HG02973 (cell line): Measurements from ENCODE around the gene NDRG4.
"Not testable (repeated sequence)": the region's sequence is repeated elsewhere in the genome, so short reads cannot be mapped to it uniquely, and the experiment has no call there.

Experiments
- ATAC-seq: cut with Tn5 transposase; IDR thresholded peaks from one replicate; pipeline ENCODE4 v1.9.1; 2021; ENCODE audit warnings: moderate library complexity; ENCODE audit not compliant: unreplicated experiment

Gene NDRG4

GRCh38 chr16:58464916-58465731 is 34.8 kb upstream of the NDRG4 start:
- no peak for ATAC-seq

DNA sequence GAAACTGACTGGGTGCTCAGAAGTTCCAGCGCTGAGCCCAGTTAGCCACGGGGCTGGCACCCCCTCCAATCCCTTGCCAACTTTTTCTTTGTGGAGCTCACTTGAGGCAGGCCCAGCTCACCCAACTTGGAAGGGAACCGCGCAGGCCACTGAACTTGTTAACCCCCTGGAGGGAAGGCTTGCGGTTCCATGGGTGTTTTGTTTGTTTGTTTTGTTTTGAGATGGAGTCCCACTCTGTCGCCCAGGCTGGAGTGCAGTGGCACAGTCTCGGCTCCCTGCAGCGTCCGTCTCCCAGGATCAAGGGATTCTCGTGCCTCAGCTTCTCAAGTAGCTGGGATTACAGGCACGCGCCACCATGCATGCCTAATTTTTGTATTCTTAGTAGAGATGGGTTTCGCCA is 34.1 kb upstream of the NDRG4 start:
- no peak for ATAC-seq

DNA sequence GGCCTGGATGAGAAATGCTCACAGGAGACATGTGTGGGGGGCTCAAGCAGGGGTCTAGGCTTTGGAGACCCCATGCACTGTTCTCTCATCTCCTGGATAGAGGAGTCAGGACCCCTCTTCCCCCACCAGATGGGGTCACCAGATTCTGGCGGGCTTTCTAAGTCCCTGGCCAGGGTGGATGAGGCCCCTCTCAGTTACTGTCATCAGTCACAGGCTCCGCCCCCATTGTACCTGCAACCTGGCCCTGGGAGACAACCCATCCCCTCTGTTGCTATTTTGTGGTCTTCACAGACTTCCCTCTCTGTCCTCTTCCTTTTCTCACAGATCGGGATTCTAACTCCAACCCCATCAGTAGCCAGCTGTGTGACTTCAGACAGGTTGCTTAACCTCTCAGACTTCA is 33.5 kb upstream of the NDRG4 start:
- ATAC-seq = no peak

GRCh38 chr16:58467905-58468304 is 32.0 kb upstream of the NDRG4 start:
- no peak for ATAC-seq

- no peak for ATAC-seq
These were observed 28.6 kb upstream of the NDRG4 start for GRCh38 chr16:58471209-58471975.

GRCh38 chr16:58472266-58472665 is 27.7 kb upstream of the NDRG4 start:
- ATAC-seq = no peak

DNA sequence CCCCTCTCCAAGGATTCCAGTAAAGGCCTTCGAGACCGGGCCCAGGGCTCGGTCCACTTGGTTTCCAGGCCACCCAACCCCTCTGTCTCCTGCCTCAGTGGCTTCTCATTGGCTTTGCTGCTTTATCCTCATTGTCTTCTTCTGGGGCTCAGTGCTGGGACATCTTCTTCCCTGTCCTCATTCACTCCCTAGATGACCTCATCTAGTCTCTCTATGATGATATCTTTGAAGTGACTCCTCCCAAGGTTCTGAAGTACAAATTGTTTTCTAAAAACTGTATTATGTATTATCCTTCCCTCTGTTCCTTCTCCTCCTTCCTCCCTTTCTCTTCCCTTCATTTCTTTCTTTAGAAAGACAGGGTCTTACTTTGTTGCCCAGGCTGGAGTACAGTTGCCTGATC is 27.1 kb upstream of the NDRG4 start:
- no peak for ATAC-seq

DNA sequence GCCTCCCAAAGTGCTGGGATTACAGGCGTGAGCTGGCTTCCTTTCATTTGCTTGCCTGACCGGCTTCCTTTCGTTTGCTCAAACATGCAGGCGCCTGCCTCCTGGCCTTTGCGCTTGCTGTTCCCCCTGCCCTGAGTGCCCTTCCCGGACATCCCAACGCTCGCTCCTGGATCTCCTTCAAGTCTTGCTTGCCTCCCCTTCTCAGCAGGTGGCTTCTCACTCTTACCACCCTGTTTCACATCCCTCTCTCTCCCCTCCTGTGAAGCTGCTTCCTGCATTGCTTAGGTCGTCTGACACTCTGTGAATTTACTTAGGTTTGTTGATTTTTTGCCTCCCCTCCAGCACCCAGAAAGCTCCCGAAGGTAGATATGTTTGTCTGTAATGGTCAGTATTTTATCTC is 25.6 kb upstream of the NDRG4 start:
- ATAC-seq = no peak

- no peak for ATAC-seq
These were observed 24.8 kb upstream of the NDRG4 start for GRCh38 chr16:58475091-58475619.

GRCh38 chr16:58476791-58477190 is 23.2 kb upstream of the NDRG4 start:
- no peak for ATAC-seq

DNA sequence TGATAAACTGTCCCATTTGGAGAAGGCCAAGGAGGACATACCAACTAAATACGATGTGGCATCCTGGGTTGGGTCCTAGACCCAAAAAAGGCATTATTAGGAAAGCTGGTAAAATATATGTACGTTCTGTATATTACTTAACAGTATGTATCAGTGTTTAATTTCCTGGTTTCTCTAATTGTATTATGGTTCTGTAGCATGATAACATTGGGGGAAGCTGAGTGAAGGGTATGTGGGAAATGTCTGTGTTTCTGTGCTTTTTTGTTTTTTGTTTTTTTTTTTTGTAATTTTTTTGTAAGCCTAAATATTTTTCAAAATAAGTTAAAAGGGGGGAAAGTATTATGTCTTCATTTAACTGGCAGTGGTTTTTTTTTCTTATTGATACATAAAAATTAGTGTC is 21.5 kb upstream of the NDRG4 start:
- no peak for ATAC-seq

DNA sequence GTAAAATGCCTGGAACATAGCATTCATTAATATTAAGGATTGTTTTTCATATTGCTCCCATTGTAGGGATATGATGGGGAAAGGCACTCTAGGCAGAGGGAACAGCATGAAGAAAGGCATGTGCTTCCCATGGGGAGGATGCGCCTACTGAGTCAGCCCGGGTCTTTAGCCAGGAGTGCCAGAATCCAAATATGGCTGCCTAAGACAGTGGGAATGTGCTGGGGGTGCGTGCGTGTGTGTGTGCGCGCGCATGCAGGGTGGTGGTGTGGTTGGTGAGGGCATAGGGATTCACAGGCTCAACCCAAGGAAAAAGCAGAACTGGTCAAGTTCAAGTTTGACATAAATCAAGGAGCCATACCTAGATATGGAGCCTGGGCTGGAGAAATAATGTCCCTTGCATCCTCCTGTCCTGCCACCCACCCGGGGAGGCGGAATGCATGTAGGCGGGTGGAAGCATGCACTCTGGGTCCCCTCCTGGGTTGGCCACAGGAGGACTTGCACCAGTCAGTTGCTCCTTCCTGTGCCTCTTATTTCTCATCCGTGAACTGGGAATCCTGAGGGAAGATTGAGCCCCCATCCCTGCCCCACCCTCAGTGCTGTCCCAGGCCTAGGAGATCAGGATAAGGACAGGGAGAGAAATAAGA is 18.6 kb upstream of the NDRG4 start:
- no peak for ATAC-seq

DNA sequence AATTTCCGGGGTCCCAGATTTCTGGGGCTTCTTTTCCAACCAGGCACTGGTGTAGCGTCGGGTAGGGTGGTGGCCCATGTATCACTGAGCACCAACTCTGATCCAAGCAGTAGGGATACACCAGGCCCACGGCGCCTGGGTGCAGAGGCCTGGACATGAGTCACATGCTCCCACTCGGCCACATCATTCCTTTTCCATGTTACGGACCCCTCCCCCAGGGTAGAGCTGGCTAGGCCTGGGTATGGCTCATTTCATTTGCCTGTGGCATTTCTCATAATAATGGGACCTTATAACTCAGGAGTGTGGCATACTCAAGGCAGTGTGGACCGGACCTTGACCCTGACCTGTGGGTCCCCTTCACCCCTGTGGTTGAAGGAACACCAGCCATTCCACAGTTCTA is 18.0 kb upstream of the NDRG4 start:
- ATAC-seq = no peak

GRCh38 chr16:58485184-58485887 is 14.6 kb upstream of the NDRG4 start:
- ATAC-seq = no peak

DNA sequence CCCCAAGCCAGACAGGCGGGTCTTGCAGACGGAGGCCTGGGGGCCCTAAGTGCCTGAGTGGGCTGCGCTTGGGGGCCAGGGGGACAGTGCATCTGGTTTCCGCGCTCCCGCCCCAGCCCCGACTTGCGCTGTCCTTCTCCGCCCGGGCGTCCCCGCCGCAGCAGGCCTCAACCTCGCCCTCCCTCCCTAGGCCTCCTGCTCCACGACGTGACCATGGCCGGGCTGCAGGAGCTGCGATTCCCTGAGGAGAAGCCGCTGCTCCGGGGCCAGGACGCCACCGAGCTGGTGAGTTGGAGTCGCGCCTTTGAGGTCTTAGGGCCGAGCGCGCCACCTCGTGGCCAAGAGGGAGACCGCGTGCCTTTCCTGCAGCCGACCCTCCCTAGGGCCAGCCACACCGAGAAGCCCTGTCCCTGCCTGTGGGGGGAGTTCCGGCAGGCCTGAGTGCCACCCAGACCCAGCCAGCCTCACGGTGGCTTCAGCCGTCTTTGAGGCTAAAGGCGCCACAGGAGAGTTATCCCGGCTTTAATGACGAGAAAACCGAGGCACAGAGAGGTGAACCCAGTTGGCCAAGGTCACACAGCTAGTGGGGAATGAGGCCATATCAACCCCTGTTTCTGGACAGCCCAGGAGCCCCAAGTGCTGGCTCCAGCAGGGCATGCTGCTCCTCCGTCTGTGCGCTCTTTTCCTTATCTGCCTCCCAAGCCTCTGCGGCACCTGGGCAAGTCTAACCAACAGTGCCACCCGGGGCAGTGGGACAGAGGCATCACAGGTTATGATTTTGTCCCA is 12.2 kb upstream of the NDRG4 start:
- ATAC-seq = peak; percentile 60

DNA sequence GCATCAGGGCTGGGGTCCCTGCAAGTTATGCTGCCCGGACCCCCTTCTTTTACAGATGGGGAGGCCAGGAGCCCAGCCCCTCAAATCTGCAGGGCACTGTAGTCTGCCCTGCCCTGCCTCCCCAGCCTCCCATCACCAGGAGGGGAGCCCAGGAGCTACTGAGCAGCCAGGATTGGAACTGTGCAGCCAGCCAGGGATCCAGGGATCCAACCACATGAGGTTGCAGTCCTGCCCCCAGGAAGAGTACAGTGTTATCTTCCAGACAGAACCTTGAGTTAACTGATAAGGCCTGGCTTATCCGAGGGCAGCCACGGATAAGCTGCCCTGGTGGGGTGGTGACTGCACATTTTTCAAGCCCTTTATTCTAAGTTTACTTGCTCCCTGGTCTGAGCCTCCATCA is 11.4 kb upstream of the NDRG4 start:
- no peak for ATAC-seq

DNA sequence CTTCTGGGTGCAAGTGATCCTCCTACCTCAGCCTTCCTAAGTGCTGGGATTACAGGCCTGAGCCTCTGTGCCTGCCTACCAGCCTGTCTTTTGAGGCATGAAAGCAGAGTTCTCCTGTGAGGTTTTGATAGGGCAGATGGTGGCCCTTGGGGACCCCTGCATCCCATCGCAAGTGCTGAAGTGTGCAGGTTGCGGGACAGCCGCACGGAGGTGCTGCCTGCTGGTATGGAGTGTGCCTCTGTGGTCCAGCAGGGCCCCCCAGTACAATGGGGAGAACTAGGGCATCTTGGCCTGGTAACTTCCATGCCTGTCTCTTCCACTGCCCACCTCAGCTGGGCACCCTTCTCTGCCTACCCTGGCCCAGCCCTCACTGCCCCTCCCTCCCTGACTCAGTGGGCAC is 9.9 kb upstream of the NDRG4 start:
- no peak for ATAC-seq

DNA sequence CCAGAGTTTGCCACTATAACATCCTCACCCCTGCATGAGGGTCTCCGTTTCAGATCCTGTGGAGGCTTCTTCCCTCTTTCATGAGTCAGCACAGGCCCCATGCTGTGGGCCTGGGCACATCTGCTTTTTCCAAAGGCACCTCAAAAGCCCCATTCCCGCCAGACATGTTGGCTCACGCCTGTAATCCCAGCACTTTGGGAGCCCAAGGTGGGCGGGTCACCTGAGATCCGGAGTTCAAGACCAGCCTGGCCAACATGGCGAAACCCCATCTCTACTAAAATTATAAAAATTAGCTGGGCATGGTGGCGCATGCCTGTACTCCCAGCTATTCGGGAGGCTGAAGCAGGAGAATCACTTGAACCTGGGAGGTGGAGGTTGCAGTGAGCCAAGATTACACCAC is 9.4 kb upstream of the NDRG4 start:
- not testable (repeated sequence) for ATAC-seq

GRCh38 chr16:58492066-58492465 is 7.9 kb upstream of the NDRG4 start:
- no peak for ATAC-seq

GRCh38 chr16:58492735-58493134 is 7.2 kb upstream of the NDRG4 start:
- ATAC-seq = no peak
